HepG2 (cell line): Measurements from ENCODE around the gene INHBC. TPM values are rescaled to one million over a fixed set of nuclear protein-coding genes. Genes with fewer than 3 reads are reported as not detected.
A peak's percentile ranks its signal among the peaks of the same experiment; 100 is the strongest.

Experiments
- ARID4A ChIP-seq: sonication (generic); formaldehyde crosslinking; IDR thresholded peaks from 2 replicates; pipeline ENCODE4 v1.5.0; 2020; ENCODE audit warnings: mild to moderate bottlenecking, missing genetic modification reagents, borderline replicate concordance
- DNMT3B ChIP-seq: conservative IDR thresholded peaks from 2 replicates; pipeline ENCODE4 v1.6.1; 2016; ENCODE audit warnings: missing biosample characterization, control low read depth
- PBX3 ChIP-seq: sonication (generic); formaldehyde crosslinking; IDR thresholded peaks from 2 replicates; pipeline ENCODE4 v1.8.1; 2023; ENCODE audit warnings: missing genetic modification reagents, inconsistent platforms, borderline replicate concordance
- RAD21 ChIP-seq: fragments of 450-650 bp; formaldehyde crosslinking; IDR thresholded peaks from 2 replicates; pipeline ENCODE4 v1.5.0; 2020; ENCODE audit warnings: mild to moderate bottlenecking
- SIN3B ChIP-seq: fragments of 150-350 bp; IDR thresholded peaks from 2 replicates; pipeline ENCODE4 v1.6.1; 2014; ENCODE audit warnings: low read length
- SMYD3 ChIP-seq: sonication (generic); formaldehyde crosslinking; IDR thresholded peaks from 2 replicates; pipeline ENCODE4 v1.8.1; 2023; ENCODE audit warnings: mild to moderate bottlenecking, missing genetic modification reagents
- ZBTB4 ChIP-seq: sonication (generic); formaldehyde crosslinking; IDR thresholded peaks from 2 replicates; pipeline ENCODE4 v1.4.0; 2020; ENCODE audit warnings: missing genetic modification reagents, mild to moderate bottlenecking, borderline replicate concordance
- ZBTB46 ChIP-seq: sonication (generic); formaldehyde crosslinking; IDR thresholded peaks from 2 replicates; pipeline ENCODE4 v1.4.0; 2020; ENCODE audit warnings: mild to moderate bottlenecking, missing genetic modification reagents, borderline replicate concordance
- ZFP37 ChIP-seq: sonication (generic); formaldehyde crosslinking; IDR thresholded peaks from 2 replicates; pipeline ENCODE4 v1.4.0; 2020; ENCODE audit warnings: missing genetic modification reagents, borderline replicate concordance
- ZNF570 ChIP-seq: sonication (generic); formaldehyde crosslinking; IDR thresholded peaks from 2 replicates; pipeline ENCODE4 v1.4.0; 2020; ENCODE audit warnings: mild to moderate bottlenecking, missing genetic modification reagents, borderline replicate concordance
- ZSCAN22 ChIP-seq: sonication (generic); formaldehyde crosslinking; IDR thresholded peaks from 2 replicates; pipeline ENCODE4 v1.4.0; 2020; ENCODE audit warnings: mild to moderate bottlenecking, missing genetic modification reagents
- ZSCAN31 ChIP-seq: sonication (generic); formaldehyde crosslinking; IDR thresholded peaks from 2 replicates; pipeline ENCODE4 v1.5.0; 2020; ENCODE audit warnings: low read depth, mild to moderate bottlenecking, missing genetic modification reagents
- polyA plus RNA-seq, 8 experiments: library from polyadenylated mRNA; depleted of rRNA in 3 of 8; stranded (reverse) in 7 of 8; unstranded in 1 of 8; fragments of >200 nt; fragmentation: Illumina TruSeq in 4 of 8; extraction: Trizol in 4 of 8; gene quantifications; 2 replicates each; pipeline versions ENCODE4 v1.2.1 to v1.2.3, GENCODE V29; 2011 to 2016; ENCODE audit warnings: low read depth in 4 of 8, missing spikeins in 1 of 8, mixed read lengths in 1 of 8; ENCODE audit not compliant: insufficient read depth in 1 of 8
- total RNA-seq, 5 experiments: library from RNA; depleted of rRNA; stranded (reverse); fragments of >200 nt; fragmentation: Illumina TruSeq; extraction: Trizol; gene quantifications; 2 replicates each; pipeline ENCODE4 v1.2.3, GENCODE V29; 2016; ENCODE audit warnings: low read depth in 1 of 5

INHBC gene
- total and polyA plus RNA-seq, 2 of the 13 experiments (the other 11 are each of a cell fraction or from before 2014, with no cell fraction given), result 1.8 to 13.8 TPM

GRCh38 chr12:57487597-57488401, 53.2 kb downstream of the INHBC start, which contains the start of gene MARS1 (continued):
- TF ChIP-seq ZBTB4 (CRISPR knock-in tag) (peak; percentile 26; the same call in 1 of the 2 replicates), ARID4A (CRISPR knock-in tag) (peak; percentile 95), DNMT3B (CRISPR knock-in tag) (peak; percentile 73; the same call in 1 of the 2 replicates), ZBTB46 (CRISPR knock-in tag) (no peak), SMYD3 (CRISPR knock-in tag) (no peak), ZNF570 (no peak), SIN3B (0 out of 2 replicates have a peak, but pooled peaks have one; percentile 37), ZSCAN31 (CRISPR knock-in tag) (no peak), RAD21 (CRISPR knock-in tag) (0 out of 2 replicates have a peak, but pooled peaks have one; percentile 30), ZSCAN22 (CRISPR knock-in tag) (no peak), ZFP37 (CRISPR knock-in tag) (no peak), PBX3 (CRISPR knock-in tag) (no peak)
